GM23338 (cell line): ENCODE results near the gene ASB3.

Experiments
- EZH2 ChIP-seq: fragments of 200-600 bp; sonication (generic); IDR thresholded peaks from one replicate; pipeline ENCODE4 v1.8.0; 2017; ENCODE audit warnings: antibody characterized with exemption, mild to moderate bottlenecking, low read depth; ENCODE audit not compliant: unreplicated experiment
- JUNB ChIP-seq: IDR thresholded peaks from one replicate; pipeline ENCODE4 v1.6.1; 2016; ENCODE audit warnings: antibody characterized with exemption; ENCODE audit not compliant: unreplicated experiment
- POLR2AphosphoS5 ChIP-seq: IDR thresholded peaks from 2 replicates; pipeline ENCODE4 v1.6.1; 2016; ENCODE audit warnings: antibody characterized with exemption, low read depth
- TF ChIP-seq, protein P1 (sequence below), 2 experiments: fragments of 200-600 bp in 1 of 2; sonication (generic) in 1 of 2; conservative IDR thresholded peaks; 2 replicates each; pipeline versions ENCODE4 v1.5.1 to v1.6.1; 2016 to 2017; ENCODE audit warnings: antibody characterized with exemption in 2 of 2, low read depth in 2 of 2, mild to moderate bottlenecking in 2 of 2, moderate library complexity in 1 of 2

DNA sequence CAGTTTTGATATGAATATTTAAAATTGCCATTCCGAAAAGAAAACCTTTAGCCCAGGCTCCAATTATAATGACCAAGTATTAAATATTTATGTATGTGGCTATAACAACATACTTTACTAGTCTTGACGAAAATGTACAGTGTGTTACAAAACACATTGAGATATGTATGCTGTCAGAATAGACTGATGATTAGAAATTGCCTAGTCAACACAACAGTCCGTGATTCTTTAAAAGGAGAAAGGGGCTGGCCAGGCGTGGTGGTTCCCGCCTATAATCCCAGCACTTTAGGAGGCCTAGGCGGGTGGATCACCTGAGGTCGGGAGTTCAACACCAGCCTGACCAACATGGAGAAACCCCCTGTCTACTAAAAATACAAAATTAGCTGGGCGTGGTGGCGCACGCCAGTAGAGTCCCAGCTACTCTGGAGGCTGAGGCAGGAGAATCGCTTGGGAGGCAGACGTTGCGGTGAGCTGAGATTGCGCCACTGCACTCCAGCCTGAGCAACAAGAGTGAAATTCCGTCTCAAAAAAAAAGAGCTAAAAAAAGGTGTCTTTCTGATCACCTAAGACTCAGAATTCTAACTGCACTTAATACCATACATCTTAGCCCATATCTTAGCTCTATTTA lies 17.3 kb downstream of the ASB3 start:
- no peak for TF ChIP-seq EZH2
- TF ChIP-seq, protein P1, sequence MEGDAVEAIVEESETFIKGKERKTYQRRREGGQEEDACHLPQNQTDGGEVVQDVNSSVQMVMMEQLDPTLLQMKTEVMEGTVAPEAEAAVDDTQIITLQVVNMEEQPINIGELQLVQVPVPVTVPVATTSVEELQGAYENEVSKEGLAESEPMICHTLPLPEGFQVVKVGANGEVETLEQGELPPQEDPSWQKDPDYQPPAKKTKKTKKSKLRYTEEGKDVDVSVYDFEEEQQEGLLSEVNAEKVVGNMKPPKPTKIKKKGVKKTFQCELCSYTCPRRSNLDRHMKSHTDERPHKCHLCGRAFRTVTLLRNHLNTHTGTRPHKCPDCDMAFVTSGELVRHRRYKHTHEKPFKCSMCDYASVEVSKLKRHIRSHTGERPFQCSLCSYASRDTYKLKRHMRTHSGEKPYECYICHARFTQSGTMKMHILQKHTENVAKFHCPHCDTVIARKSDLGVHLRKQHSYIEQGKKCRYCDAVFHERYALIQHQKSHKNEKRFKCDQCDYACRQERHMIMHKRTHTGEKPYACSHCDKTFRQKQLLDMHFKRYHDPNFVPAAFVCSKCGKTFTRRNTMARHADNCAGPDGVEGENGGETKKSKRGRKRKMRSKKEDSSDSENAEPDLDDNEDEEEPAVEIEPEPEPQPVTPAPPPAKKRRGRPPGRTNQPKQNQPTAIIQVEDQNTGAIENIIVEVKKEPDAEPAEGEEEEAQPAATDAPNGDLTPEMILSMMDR (conservative IDR thresholded peaks at IDR 0.05; ENCODE audit: low read depth in 2 of 2) = no peak
- no peak for TF ChIP-seq JUNB
- no peak for TF ChIP-seq POLR2AphosphoS5
